Endothelial cell (in vitro differentiated cells): ENCODE data around the gene FSTL3. TPM values are rescaled to one million over a fixed set of nuclear protein-coding genes. Genes with fewer than 3 reads are reported as not detected.

Source experiments
- DNase-seq: peaks from one replicate; pipeline ENCODE4 v3.0.0; 2021; ENCODE audit warnings: low spot score
- H3K27ac Mint-ChIP-seq: one replicate; pipeline ENCODE4 v1.8.0; 2021; ENCODE audit warnings: mixed read lengths, inconsistent platforms; ENCODE audit not compliant: unreplicated experiment
- H3K27me3 Mint-ChIP-seq: one replicate; pipeline ENCODE4 v1.8.0; 2021; ENCODE audit warnings: mild to moderate bottlenecking, moderate library complexity, mixed read lengths, inconsistent platforms; ENCODE audit not compliant: unreplicated experiment
- H3K36me3 Mint-ChIP-seq: one replicate; pipeline ENCODE4 v1.8.0; 2021; ENCODE audit warnings: mild to moderate bottlenecking, low read depth, mixed read lengths, inconsistent platforms; ENCODE audit not compliant: unreplicated experiment
- H3K4me1 Mint-ChIP-seq: one replicate; pipeline ENCODE4 v1.8.0; 2021; ENCODE audit warnings: mild to moderate bottlenecking, mixed read lengths, inconsistent platforms; ENCODE audit not compliant: unreplicated experiment
- H3K4me3 Mint-ChIP-seq: one replicate; pipeline ENCODE4 v1.8.0; 2021; ENCODE audit warnings: mild to moderate bottlenecking, mixed read lengths, inconsistent platforms; ENCODE audit not compliant: unreplicated experiment
- H3K9me3 Mint-ChIP-seq: one replicate; pipeline ENCODE4 v1.8.0; 2021; ENCODE audit warnings: mixed read lengths, inconsistent platforms; ENCODE audit not compliant: unreplicated experiment
- CTCF ChIP-seq: fragments of 200-600 bp; sonication (generic); IDR thresholded peaks from one replicate; pipeline ENCODE4 v1.5.0; 2021; ENCODE audit warnings: antibody characterized with exemption; ENCODE audit not compliant: unreplicated experiment
- total RNA-seq: library from RNA; stranded (reverse); fragmentation: NEBNext Ultra II Directional; extraction: Animal tissue kit (Norgen Biotek cat#: 25700); gene quantifications from one replicate; pipeline ENCODE4 v1.2.1, GENCODE V29; 2021; ENCODE audit not compliant: unreplicated experiment

FSTL3 gene
- total RNA-seq, 1 donor from 2014 or later = 6.5 TPM

- no peak for TF ChIP-seq CTCF
- no peaks in the 10 kb centered on the region for H3K9me3 Mint-ChIP-seq
- H3K4me1 Mint-ChIP-seq = no peaks in the 10 kb centered on the region
- H3K36me3 Mint-ChIP-seq = no peaks in the 10 kb centered on the region
- H3K27me3 Mint-ChIP-seq = peaks cover 17% of the 10 kb centered on the region
- no peak for DNase-seq
- H3K4me3 Mint-ChIP-seq = no peak overlapping the region
- no peak overlapping the region for H3K27ac Mint-ChIP-seq
Measured at GRCh38 chr19:638906-639252, 37.3 kb upstream of the FSTL3 start.

GRCh38 chr19:639253-640160 lies 36.7 kb upstream of the FSTL3 start, which contains the start of gene FGF22:
Gene FGF22 (plus strand): TSS chr19:639879. CDS start chr19:639926, 47 bp downstream.
- no peak within 1 kb of the TSS for H3K27ac Mint-ChIP-seq

GRCh38 chr19:640161-640558 lies 36.0 kb upstream of the FSTL3 start:
- no peak for DNase-seq

More at GRCh38 chr19:639253-640160, 36.7 kb upstream of the FSTL3 start, which contains the start of gene FGF22:
- TF ChIP-seq CTCF = no peak
- Mint-ChIP-seq H3K9me3 (no peaks in the 10 kb centered on the region), H3K36me3 (no peaks in the 10 kb centered on the region), H3K4me3 (peak within 1 kb of the TSS; percentile 82), H3K4me1 (no peaks in the 10 kb centered on the region), H3K27me3 (peaks cover 17% of the 10 kb centered on the region)
- DNase-seq = peak; percentile 96

GRCh38 chr19:640606-641189 lies 35.5 kb upstream of the FSTL3 start:
- Mint-ChIP-seq H3K4me3 (no peak overlapping the region), H3K9me3 (no peaks in the 10 kb centered on the region), H3K36me3 (no peaks in the 10 kb centered on the region), H3K4me1 (no peaks in the 10 kb centered on the region), H3K27ac (no peak overlapping the region), H3K27me3 (peaks cover 18% of the 10 kb centered on the region)
- DNase-seq = no peak
- no peak for TF ChIP-seq CTCF

More at GRCh38 chr19:640161-640558, 36.0 kb upstream of the FSTL3 start:
- Mint-ChIP-seq H3K27me3 (peaks cover 18% of the 10 kb centered on the region), H3K27ac (no peak overlapping the region), H3K4me3 (no peak overlapping the region), H3K9me3 (no peaks in the 10 kb centered on the region), H3K36me3 (no peaks in the 10 kb centered on the region), H3K4me1 (no peaks in the 10 kb centered on the region)
- TF ChIP-seq CTCF = no peak

GRCh38 chr19:641702-642101 lies 34.5 kb upstream of the FSTL3 start:
- Mint-ChIP-seq H3K4me3 (no peak overlapping the region), H3K9me3 (no peaks in the 10 kb centered on the region), H3K36me3 (no peaks in the 10 kb centered on the region), H3K27me3 (peaks cover 18% of the 10 kb centered on the region), H3K27ac (no peak overlapping the region), H3K4me1 (no peaks in the 10 kb centered on the region)
- no peak for DNase-seq
- no peak for TF ChIP-seq CTCF
